ENCODE measurements around the gene PIM1. TPM values are rescaled to one million over a fixed set of nuclear protein-coding genes. Genes with fewer than 3 reads are reported as not detected.
A peak's percentile ranks its signal among the peaks of the same experiment; 100 is the strongest.

The PIM1 gene
- total and polyA plus RNA-seq, 10 of the 15 experiments (the other 5 are each of a cell fraction or from before 2014, with no cell fraction given) = 0.66 to 33.9 (median 10.2) TPM

DNA sequence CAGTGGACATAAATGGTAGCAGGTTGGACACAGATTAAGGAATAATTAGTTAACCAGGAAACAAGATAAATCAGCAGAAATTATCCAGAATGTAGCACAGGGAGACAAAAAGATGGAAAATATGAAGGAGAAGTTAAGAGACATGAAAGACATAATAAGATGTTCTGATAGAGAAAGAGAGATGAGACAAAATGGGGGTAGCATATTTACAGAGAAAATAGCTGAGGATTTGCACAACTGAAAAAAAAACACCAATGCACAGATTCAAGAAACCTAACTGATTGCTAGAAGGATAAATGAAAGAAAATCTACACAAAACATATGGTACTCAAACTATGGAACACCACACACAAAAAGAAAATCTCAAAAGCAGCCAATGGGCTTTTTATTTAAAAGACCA, 53.0 kb downstream of the PIM1 start:
- H3K4me3 ChIP-seq = peak overlapping the region; percentile 71
- H3K36me3 ChIP-seq (ENCODE audit: control insufficient read depth in 2 of 2, insufficient read depth in 2 of 2, low read length in 1 of 2) = no peaks in the 10 kb centered on the region
- H3K27me3 ChIP-seq (replicated peaks in 1 of 2; ENCODE audit: control insufficient read depth in 2 of 2, insufficient read depth in 2 of 2, low read length in 1 of 2) = no peaks in the 10 kb centered on the region
- no peak overlapping the region for H3K9ac ChIP-seq (ENCODE audit: control insufficient read depth, insufficient read depth, low read length)
- no peak overlapping the region for H3K27ac ChIP-seq (ENCODE audit: control insufficient read depth, insufficient read depth)
- H3K4me2 ChIP-seq (ENCODE audit: control insufficient read depth, insufficient read depth) = peak overlapping the region; percentile 70; the same call in 1 of the 2 replicates
- DNase-seq (ENCODE audit: low read depth, low spot score) (no peak), ATAC-seq (no peak), FAIRE-seq (no peak)
- H4K20me1 ChIP-seq (ENCODE audit: control insufficient read depth, insufficient read depth) = no peaks in the 10 kb centered on the region
- intact Hi-C loops (cut with micrococcal nuclease; ENCODE audit: unreplicated experiment) (no loop called here), in situ Hi-C loops (cut with MboI) (no loop called here)
- peaks cover 11% of the 10 kb centered on the region for H3K4me1 ChIP-seq (ENCODE audit: control insufficient read depth, insufficient read depth, low read length)
- SMC1A ChIA-PET (ENCODE audit: uncharacterized antibody, unreplicated experiment) = interaction anchor here (0.9 to 2.0 kb wide), 6 partner anchors 36 to 91 kb away, joined by 3 to 7 read pairs (median 4); no protein-coding TSS in a partner anchor
- no peaks in the 10 kb centered on the region for H3K9me3 ChIP-seq (replicated peaks; ENCODE audit: control insufficient read depth, insufficient read depth, low read length)
- H3K79me2 ChIP-seq (ENCODE audit: control insufficient read depth, insufficient read depth, low read length) = no peaks in the 10 kb centered on the region
- no TSS peak for BruUV-seq (replicated peaks)
- POLR2A ChIA-PET = no interaction called here
- CTCF ChIA-PET = interaction anchor here (0.9 to 7.3 kb wide), 4 partner anchors 13 to 205 kb away, joined by 3 to 36 read pairs (median 6); no protein-coding TSS in a partner anchor
- peak overlapping the region; percentile 90; the same call in 1 of the 2 replicates for H2AFZ ChIP-seq (ENCODE audit: control insufficient read depth, low read depth, low read length)
- RAD21 ChIA-PET (ENCODE audit: unreplicated experiment) = interaction anchor here (0.8 kb wide), 1 partner anchor 52 kb away, joined by 3 read pairs; no protein-coding TSS in a partner anchor
- TF ChIP-seq BACH1 (IDR thresholded peaks at IDR 0.05; ENCODE audit: borderline replicate concordance) = no peak
- no peak for TF ChIP-seq IKZF2 (IDR thresholded peaks at IDR 0.05)
- TF ChIP-seq TBL1XR1 (IDR thresholded peaks at IDR 0.05; ENCODE audit: low read depth, low read length) = no peak
- TF ChIP-seq, protein P1, sequence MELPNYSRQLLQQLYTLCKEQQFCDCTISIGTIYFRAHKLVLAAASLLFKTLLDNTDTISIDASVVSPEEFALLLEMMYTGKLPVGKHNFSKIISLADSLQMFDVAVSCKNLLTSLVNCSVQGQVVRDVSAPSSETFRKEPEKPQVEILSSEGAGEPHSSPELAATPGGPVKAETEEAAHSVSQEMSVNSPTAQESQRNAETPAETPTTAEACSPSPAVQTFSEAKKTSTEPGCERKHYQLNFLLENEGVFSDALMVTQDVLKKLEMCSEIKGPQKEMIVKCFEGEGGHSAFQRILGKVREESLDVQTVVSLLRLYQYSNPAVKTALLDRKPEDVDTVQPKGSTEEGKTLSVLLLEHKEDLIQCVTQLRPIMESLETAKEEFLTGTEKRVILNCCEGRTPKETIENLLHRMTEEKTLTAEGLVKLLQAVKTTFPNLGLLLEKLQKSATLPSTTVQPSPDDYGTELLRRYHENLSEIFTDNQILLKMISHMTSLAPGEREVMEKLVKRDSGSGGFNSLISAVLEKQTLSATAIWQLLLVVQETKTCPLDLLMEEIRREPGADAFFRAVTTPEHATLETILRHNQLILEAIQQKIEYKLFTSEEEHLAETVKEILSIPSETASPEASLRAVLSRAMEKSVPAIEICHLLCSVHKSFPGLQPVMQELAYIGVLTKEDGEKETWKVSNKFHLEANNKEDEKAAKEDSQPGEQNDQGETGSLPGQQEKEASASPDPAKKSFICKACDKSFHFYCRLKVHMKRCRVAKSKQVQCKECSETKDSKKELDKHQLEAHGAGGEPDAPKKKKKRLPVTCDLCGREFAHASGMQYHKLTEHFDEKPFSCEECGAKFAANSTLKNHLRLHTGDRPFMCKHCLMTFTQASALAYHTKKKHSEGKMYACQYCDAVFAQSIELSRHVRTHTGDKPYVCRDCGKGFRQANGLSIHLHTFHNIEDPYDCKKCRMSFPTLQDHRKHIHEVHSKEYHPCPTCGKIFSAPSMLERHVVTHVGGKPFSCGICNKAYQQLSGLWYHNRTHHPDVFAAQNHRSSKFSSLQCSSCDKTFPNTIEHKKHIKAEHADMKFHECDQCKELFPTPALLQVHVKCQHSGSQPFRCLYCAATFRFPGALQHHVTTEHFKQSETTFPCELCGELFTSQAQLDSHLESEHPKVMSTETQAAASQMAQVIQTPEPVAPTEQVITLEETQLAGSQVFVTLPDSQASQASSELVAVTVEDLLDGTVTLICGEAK (IDR thresholded peaks at IDR 0.05; ENCODE audit: borderline replicate concordance) = no peak
- no peak for TF ChIP-seq BCL11A (IDR thresholded peaks at IDR 0.05; ENCODE audit: low read depth, low read length)
- no peak for TF ChIP-seq ZBTB4 (CRISPR knock-in tag; IDR thresholded peaks at IDR 0.05)
- no peak for TF ChIP-seq CEBPB (IDR thresholded peaks at IDR 0.05; ENCODE audit: borderline replicate concordance in 1 of 2, low read depth in 2 of 2, low read length in 2 of 2)
- TF ChIP-seq, protein P2, sequence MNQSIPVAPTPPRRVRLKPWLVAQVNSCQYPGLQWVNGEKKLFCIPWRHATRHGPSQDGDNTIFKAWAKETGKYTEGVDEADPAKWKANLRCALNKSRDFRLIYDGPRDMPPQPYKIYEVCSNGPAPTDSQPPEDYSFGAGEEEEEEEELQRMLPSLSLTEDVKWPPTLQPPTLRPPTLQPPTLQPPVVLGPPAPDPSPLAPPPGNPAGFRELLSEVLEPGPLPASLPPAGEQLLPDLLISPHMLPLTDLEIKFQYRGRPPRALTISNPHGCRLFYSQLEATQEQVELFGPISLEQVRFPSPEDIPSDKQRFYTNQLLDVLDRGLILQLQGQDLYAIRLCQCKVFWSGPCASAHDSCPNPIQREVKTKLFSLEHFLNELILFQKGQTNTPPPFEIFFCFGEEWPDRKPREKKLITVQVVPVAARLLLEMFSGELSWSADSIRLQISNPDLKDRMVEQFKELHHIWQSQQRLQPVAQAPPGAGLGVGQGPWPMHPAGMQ (IDR thresholded peaks at IDR 0.05; ENCODE audit: borderline replicate concordance) = no peak
- no peak for TF ChIP-seq NR2F1 (conservative IDR thresholded peaks at IDR 0.05)
- TF ChIP-seq, protein P3, sequence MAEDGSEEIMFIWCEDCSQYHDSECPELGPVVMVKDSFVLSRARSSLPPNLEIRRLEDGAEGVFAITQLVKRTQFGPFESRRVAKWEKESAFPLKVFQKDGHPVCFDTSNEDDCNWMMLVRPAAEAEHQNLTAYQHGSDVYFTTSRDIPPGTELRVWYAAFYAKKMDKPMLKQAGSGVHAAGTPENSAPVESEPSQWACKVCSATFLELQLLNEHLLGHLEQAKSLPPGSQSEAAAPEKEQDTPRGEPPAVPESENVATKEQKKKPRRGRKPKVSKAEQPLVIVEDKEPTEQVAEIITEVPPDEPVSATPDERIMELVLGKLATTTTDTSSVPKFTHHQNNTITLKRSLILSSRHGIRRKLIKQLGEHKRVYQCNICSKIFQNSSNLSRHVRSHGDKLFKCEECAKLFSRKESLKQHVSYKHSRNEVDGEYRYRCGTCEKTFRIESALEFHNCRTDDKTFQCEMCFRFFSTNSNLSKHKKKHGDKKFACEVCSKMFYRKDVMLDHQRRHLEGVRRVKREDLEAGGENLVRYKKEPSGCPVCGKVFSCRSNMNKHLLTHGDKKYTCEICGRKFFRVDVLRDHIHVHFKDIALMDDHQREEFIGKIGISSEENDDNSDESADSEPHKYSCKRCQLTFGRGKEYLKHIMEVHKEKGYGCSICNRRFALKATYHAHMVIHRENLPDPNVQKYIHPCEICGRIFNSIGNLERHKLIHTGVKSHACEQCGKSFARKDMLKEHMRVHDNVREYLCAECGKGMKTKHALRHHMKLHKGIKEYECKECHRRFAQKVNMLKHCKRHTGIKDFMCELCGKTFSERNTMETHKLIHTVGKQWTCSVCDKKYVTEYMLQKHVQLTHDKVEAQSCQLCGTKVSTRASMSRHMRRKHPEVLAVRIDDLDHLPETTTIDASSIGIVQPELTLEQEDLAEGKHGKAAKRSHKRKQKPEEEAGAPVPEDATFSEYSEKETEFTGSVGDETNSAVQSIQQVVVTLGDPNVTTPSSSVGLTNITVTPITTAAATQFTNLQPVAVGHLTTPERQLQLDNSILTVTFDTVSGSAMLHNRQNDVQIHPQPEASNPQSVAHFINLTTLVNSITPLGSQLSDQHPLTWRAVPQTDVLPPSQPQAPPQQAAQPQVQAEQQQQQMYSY (CRISPR knock-in tag; IDR thresholded peaks at IDR 0.05) = no peak
- no peak for TF ChIP-seq MXI1 (IDR thresholded peaks at IDR 0.05; ENCODE audit: low read depth, low read length)
- TF ChIP-seq CBFB (IDR thresholded peaks at IDR 0.05; ENCODE audit: low read depth) = no peak
